GM04504 (cell line): ENCODE data around the gene U2SURP.

Experiments used
- DNase-seq: peaks from one replicate; pipeline ENCODE4 v3.0.0-alpha.2; 2012; ENCODE audit warnings: low read depth

The U2SURP gene

GRCh38 chr3:143101792-143102381 is 100.5 kb downstream of the U2SURP start:
- no peak for DNase-seq

GRCh38 chr3:143103652-143104051 is 102.3 kb downstream of the U2SURP start:
- no peak for DNase-seq

GRCh38 chr3:143105170-143105569 is 103.8 kb downstream of the U2SURP start:
- no peak for DNase-seq

- no peak for DNase-seq
Measured at GRCh38 chr3:143109861-143110260, 108.5 kb downstream of the U2SURP start.
